ENCODE data around the gene MSI2. TPM values are rescaled to one million over a fixed set of nuclear protein-coding genes. Genes with fewer than 3 reads are reported as not detected.

MSI2 gene
- total and polyA plus RNA-seq, 2 experiments from 2014 or later, result 18.9 to 41.8 TPM

- Histone ChIP-seq H2AFZ (no peak overlapping the region), H3K27ac (ENCODE audit: low read depth) (no peak overlapping the region), H3K4me2 (no peak overlapping the region), H3K4me1 (ENCODE audit: insufficient read depth) (no peaks in the 10 kb centered on the region), H3K36me3 (ENCODE audit: insufficient read depth) (no peaks in the 10 kb centered on the region), H3K79me2 (replicated peaks; ENCODE audit: insufficient read depth) (no peaks in the 10 kb centered on the region), H4K20me1 (replicated peaks; ENCODE audit: insufficient read depth) (no peaks in the 10 kb centered on the region), H3K9me2 (ENCODE audit: insufficient read depth) (peaks cover 9% of the 10 kb centered on the region; the same call in 1 of the 2 replicates), H3K27me3 (ENCODE audit: insufficient read depth) (no peaks in the 10 kb centered on the region), H3F3A (replicated peaks; ENCODE audit: low read depth) (no peaks in the 10 kb centered on the region), H3K4me3 (no peak overlapping the region)
- no peak for DNase-seq (ENCODE audit: low spot score)
- H3K27ac Mint-ChIP-seq, result no peak overlapping the region
- H3K27me3 Mint-ChIP-seq (ENCODE audit: insufficient read depth, low read depth, poor library complexity), result no peaks in the 10 kb centered on the region
- no peaks in the 10 kb centered on the region for H3K36me3 Mint-ChIP-seq (ENCODE audit: low read depth)
- TF ChIP-seq REST (IDR thresholded peaks at IDR 0.05; ENCODE audit: unreplicated experiment) (no peak), CTCF (conservative IDR thresholded peaks at IDR 0.05; ENCODE audit: low read depth in 2 of 2) (no peak), ZNF331 (CRISPR knock-in tag; IDR thresholded peaks at IDR 0.05; ENCODE audit: low read depth) (no peak), NANOG (IDR thresholded peaks at IDR 0.05; ENCODE audit: borderline replicate concordance) (no peak), ZNF462 (CRISPR knock-in tag; IDR thresholded peaks at IDR 0.05) (no peak), EZH2 (IDR thresholded peaks at IDR 0.05; ENCODE audit: low read depth, unreplicated experiment) (no peak), EZH2phosphoT487 (IDR thresholded peaks at IDR 0.05; ENCODE audit: unreplicated experiment) (no peak), JUNB (IDR thresholded peaks at IDR 0.05; ENCODE audit: unreplicated experiment) (no peak), ZNF114 (CRISPR knock-in tag; IDR thresholded peaks at IDR 0.05) (no peak), POLR2AphosphoS5 (IDR thresholded peaks at IDR 0.05; ENCODE audit: low read depth) (no peak)
- H3K4me1 Mint-ChIP-seq, result peaks cover 3% of the 10 kb centered on the region; the same call in 1 of the 3 replicates
- H3K4me3 Mint-ChIP-seq, result no peak overlapping the region
- ATAC-seq, result no peak
- H3K9me3 Mint-ChIP-seq, result peaks cover 21% of the 10 kb centered on the region; the same call in 2 of the 3 replicates
Observed at GRCh38 chr17:57211543-57211942, 44.8 kb upstream of the MSI2 start.

Measured in GM23338 (cell line).